Kidney glomerular epithelial cell (primary cell): ENCODE data around the gene STK16.
"Not testable (repeated sequence)": the region's sequence is repeated elsewhere in the genome, so short reads cannot be mapped to it uniquely, and the experiment has no call there.

Experiments
- DNase-seq: peaks from one replicate; lab custom pipeline; 2025; lab: John Stamatoyannopoulos, UW

Gene STK16

DNA sequence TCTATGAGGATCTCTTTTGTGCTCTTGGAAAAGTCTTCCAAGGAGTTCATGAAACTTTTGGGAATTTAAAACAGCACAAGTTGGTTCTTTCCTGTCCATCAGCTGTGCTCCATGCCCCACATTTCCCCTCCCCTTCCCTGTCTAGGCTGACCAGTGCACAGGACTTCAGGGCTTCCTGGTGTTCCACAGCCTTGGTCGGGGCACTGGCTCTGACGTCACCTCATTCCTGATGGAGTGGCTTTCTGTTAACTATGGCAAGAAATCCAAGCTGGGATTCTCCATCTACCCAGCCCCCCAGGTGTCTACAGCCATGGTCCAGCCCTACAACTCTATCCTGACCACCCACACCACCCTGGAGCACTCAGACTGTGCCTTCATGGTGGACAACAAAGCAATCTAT is 25.7 kb downstream of the STK16 start:
- no peak for DNase-seq

DNA sequence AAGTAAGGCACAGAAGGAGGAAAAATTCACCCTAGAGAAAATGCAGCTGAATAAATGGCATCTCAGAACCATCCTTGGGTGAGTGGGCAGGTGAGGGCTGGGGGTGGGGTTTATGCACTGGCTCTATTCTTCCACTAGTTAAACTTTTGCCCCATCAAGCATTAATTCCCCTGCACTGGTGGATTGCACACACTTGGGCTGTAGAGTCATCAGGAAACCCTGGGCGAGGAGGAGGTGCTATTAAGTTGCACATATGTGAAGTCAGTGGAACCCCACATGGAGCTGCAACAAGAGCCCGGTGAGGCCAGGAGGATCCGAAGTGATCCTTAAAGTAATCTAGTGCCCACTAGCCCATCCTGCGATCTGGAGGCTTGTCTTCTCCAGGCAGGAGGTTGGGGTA is 27.1 kb downstream of the STK16 start:
- DNase-seq, result no peak

DNA sequence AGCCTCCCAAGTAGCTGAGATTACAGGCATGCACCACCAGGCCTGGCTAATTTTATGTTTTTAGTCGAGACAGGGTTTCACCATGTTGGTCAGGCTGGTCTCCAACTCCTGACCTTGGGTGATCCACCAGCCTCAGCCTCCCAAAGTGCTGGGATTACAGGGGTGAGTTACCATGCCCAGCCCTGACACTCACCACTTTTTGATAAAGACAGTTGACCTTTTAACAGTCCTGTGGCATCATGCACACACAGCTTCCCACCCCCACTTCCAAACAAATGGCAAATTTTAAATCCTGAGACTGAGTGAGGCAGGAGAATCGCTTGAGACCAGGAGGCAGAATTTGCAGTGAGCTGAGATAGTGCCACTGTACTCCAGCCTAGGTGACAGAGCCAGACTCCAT is 27.7 kb downstream of the STK16 start:
- DNase-seq, result no peak

DNA sequence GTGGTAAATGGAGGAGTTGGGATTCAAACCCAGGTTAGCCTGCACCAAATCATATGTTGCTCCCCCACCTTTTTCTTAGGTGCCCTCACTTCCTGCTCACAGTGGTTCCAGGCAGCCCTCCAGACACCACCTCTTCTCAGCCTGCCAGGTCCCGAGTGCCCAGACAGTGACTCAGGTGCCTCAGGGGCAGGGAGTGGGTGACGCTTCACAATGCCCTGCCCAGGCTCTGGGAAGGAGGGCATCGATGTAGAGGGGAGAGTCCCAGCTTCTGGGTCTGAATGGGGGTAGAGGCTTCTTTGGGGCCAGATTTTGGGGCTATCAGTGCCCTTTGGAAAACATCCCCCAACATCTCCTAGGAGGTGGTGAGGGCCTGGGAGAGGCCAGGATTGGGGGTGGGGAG is 28.7 kb downstream of the STK16 start:
- DNase-seq, result peak; percentile 76

DNA sequence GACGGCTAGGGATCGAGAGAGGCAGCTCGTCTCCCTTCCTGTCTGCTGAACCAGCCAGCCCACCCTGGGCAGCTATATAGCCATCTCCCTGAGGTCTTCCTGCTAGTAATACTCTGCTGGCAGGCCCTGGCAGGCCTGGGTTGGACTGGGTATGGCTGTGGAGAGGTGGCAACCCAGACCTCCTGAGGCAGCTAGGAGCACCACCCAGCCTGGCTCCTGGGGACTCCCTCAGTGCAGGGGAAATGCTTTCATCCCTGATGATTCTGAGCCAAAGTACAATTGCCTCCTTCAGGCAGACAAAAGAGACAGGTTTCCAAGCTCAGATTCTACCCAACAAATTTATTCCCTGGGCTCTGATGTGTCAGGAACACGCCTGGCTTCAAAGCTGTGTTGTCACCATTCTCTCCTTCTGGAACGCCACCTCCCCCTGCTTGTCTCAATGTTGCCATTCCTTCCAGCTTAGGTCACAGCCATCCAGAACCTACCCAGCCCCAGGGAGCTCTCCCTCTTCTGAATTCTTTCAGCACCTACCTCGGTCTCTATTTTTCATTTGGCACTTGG is 29.2 kb downstream of the STK16 start:
- peak; percentile 92 for DNase-seq

DNA sequence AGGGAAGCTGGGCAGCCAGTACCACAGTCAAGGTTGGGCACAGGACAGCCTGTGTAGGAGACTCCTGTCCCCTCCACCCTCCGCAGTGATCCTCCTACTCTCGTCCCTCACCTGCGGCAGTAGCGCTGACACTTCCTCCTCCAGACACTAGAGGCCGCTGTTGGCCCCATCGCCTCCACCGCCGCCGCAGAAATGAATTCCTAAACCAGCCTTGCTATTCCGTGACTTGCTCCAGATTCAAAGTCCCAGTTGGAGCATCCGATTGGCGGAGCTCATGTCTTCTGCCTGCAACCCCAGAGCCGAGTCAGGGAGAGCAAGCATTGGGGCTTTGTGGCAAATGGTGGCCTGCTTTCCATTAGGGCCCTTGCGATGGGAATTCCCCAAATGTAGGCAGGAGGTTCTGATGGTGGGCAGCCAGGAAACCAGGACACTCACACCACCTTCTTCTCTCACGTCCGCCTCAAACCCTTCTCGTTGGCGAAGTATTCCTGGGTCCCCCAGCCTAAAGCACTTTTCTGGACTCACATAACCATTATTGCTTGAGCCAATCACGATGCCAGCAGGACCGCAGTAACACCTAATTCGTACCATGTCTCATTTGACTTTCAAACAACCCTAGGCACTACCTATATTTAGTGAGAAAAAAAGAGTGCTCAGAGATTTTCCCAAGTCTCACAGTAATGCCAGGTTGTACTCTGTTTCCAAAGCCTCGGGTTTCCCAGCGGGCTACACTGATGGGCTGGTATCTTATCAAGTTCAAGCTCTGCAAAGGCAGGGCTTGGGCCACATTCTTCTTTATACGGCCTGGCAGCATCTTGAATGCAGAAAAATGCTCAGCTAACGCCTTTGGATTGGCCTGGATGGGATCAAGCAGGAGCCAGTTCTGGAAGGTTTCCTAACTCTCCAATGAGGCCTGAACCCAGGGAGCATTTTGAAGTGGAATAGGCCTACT is 32.7 kb downstream of the STK16 start:
- DNase-seq, result peak; percentile 80

DNA sequence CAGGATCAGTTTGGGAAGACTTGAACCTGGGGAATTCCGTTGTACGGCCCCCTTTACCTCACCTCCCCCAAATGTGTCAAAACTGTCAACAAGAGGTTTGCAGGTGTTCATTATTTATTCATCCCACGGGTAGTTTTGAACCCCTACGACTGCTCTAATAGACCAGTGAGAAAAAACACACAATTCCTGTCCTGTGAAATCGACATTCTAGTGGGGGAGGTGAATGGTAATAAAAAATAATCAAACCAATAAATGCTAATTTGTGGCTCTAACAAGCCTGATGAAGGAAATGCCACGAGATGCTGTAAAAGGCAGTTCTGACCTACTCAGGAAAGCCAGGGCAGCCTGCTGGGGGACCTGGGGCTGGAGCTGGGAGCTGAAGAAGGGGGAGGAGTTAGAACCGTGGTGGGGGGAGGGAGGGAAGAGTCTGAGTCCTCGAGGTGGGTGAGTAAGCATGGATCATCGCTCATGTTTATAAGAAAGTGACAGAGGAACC is 33.4 kb downstream of the STK16 start:
- DNase-seq, result no peak

DNA sequence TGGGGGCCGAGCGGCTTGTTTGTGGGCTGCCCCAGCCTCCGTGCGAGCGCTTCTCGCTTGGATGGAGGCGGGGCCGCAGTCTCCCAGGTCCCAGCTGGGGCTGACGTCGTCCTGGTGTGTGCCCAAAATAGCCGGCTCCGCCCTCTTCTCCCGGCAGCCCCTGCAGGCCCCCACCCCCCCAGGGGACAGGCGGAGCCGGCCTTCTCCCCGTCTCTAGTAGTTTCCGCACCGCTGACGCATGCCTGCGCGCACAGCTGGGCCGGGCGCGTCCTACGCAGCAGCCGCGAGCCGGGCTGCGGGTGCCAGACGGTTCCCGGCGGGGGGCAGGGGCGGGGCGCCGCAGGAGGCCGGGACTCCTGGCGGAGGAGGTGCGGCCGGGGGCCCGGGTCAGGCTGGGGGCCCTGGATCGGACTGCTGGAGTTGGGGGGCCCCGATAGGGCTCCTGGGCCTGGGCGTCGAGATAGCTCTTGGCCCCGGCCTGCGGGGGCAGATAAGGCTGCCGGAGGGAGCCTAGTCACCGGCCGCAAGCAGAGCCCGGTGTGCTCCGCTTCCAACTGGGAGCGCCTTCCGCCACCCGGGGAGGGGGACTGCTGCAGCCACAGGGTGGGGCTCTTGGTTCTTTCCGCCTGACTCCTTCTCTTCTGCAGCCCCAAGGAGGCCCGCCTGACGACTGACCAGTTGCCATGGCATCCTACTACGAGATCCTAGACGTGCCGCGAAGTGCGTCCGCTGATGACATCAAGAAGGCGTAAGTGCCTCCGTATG is 34.1 kb downstream of the STK16 start, which contains the start of gene DNAJB2:
DNAJB2 (plus strand) TSS at position 216 of the 765 bp plus-strand sequence; CDS start at position 684, 468 bp downstream.
- peak; percentile 99 for DNase-seq

DNA sequence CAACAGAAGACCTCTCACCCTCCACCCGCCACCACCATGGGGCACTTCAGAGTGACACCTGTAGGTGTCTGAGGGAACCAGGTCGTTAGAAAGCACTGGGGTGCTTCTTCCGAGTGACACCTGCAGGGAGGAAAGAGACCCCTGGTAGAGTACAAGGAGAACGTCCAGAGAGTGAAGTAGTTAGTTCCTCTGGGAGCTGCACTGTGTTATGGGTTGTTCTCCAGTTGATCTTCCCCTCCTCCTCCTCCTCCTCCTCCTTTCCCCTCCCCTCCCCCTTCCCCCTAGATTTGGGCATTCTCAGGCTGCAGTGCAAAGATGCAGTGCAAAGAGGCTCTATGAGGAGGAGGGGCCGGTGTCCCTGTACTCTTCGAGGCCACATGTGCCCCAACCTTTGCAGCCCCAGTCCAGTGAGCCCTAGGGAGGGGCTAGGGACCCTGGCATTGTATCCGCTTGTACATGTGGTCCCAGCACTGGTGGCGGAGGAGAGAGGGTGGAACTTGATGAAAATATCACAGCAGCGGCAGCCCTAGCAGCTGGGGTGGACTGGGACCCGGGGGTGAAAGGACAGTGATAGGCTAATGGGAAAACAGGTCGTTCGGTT is 34.7 kb downstream of the STK16 start:
- no peak for DNase-seq

DNA sequence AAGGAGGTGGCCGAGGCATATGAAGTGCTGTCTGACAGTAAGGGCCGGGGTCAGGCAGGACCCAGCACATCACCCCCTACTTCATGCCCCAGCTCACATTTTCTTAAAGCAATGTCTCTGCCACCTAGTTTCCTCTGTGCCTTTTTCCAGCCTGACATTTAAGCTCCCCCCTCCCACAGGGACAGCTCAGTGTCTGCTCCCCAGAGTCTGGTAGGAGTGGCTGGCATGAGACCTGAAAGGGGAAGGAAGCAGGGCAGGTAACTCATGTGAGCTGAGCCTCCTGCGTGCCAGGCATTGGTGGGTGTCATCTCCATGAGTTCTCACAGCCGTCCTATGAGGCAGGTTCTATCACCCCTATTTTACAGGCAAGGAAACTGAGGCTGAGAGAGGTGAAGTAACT is 35.4 kb downstream of the STK16 start:
- DNase-seq, result no peak

DNA sequence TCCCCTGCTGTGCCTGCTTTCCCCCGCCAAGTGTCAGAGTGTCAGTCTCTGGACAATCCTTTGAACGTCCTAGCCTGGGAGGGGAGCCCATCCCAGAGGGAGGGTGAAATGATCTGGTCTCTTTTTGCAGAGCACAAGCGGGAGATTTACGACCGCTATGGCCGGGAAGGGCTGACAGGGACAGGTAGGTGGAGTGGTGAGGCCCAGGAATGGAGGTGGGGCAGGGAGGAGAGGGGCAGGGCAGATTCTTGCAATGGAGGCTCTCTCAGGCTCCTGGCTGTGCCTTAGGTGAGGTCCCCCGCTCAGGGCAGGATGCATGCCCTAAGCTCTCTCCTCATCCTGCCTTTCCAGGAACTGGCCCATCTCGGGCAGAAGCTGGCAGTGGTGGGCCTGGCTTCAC is 36.3 kb downstream of the STK16 start:
- no peak for DNase-seq

DNA sequence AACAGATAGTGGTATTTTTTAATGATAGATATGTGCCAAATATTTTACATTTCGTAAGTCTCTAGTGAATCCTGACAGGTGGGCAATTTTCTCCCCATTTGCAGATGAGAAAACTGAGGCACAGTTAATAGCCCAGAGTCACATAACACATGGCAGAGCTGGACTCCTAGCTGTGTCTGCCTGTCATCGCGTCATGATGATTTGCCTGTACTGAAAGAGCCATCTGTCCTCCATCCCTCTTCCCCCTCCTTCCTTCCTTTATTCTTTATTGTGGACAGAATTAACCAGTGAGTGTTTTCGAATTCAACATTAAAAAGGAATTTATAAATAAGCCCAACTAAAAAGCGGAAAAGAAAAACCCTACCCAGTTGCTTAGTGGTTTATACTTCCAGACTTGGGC is 37.1 kb downstream of the STK16 start:
- DNase-seq, result no peak

DNA sequence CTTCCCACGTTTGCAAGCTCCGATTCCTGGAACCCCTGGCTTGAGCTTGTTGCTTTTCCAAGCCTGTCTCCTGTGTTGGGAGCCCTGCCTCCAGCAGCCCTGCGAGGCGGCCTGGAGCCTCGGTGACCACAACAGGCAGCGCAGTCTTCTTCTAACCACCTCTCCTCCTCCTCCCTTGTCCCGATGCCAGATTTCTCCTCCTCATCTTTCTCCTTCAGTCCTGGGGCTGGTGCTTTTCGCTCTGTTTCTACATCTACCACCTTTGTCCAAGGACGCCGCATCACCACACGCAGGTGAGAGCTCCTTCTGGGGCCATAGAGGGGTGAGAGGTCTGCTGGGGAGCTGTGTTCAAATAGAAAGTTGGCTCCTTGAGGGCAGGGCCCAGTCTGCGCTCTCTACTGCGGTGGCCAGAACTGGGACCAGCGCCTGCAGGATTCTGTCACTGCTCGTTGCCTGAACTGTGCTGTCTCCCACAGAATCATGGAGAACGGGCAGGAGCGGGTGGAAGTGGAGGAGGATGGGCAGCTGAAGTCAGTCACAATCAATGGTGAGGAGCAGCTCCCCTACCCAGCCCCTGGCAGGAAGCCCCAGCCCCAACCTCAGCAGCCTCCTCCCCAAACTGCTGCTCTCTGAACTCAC is 37.8 kb downstream of the STK16 start:
- no peak for DNase-seq

DNA sequence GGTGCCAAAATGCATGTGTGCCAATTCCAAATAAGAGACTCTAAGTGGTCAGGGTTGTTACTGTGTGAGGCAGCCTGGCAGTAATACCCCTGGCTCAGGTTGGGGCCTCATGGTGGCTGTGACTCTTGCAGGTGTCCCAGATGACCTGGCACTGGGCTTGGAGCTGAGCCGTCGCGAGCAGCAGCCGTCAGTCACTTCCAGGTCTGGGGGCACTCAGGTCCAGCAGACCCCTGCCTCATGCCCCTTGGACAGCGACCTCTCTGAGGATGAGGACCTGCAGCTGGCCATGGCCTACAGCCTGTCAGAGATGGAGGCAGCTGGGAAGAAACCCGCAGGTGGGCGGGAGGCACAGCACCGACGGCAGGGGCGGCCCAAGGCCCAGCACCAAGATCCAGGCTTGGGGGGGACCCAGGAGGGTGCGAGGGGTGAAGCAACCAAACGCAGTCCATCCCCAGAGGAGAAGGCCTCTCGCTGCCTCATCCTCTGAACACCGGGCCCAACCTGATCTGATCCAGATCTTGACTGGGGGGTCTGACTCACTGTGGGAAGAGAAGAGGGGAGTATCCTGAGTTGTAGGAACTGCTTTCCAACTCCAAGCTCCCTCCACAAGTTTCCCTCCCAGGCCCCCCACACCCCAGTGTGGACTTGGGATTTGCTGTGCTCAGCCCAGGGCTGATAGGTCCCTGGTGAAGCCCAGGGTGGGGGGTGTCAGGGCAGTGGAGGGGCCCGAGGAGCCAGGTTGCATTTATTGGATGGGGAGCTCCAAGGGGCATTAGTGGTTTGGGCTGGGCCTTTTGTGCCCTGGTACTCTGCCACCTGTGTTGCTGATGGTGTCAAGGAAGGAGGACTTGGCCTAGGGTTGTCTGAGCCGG is 39.5 kb downstream of the STK16 start:
- DNase-seq, result no peak

DNA sequence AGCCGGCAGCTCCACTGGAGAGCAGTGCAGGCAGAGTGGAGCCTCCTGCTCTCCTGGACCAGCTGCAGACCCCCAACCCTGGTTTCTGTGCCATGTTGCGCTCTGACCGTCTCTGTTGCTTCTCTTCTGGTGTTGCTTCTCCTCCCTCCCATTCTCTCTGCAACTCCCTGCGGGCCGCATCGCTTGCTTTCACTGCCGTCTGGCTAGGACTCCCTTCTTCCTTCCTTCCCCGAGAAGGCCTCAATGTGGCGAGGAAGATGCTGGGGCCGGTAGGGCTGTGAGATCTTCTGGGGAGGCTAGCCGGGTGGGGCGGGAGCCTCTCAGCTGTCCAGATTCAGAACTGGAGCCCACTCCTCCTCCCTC is 40.1 kb downstream of the STK16 start:
- no peak for DNase-seq

DNA sequence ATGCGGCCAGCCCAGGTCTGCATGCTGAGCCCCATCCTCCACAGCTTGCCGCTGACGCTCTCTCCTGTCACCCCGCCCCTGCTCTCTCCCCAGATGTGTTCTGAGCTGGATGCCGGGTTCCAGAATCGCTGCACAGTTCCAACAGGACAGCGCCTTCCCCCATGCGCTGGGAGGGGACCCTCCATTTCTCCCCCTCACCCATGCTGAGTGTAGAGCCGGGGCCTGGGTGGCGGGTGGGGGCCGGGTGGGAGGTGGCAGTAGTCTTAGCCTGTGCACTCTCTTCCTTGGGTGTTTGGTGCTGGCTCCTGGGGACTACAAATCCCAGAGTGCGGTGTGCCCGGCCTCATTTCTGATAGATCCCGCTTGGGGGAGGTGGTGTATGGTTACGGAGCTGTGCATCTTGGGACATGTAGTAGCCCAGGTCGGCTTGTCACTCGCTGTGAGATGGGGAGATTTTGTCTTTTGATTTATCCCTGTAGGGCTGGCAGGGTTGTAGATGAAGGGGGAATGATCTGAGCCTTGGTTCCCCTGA is 40.7 kb downstream of the STK16 start:
- peak; percentile 3 for DNase-seq

DNA sequence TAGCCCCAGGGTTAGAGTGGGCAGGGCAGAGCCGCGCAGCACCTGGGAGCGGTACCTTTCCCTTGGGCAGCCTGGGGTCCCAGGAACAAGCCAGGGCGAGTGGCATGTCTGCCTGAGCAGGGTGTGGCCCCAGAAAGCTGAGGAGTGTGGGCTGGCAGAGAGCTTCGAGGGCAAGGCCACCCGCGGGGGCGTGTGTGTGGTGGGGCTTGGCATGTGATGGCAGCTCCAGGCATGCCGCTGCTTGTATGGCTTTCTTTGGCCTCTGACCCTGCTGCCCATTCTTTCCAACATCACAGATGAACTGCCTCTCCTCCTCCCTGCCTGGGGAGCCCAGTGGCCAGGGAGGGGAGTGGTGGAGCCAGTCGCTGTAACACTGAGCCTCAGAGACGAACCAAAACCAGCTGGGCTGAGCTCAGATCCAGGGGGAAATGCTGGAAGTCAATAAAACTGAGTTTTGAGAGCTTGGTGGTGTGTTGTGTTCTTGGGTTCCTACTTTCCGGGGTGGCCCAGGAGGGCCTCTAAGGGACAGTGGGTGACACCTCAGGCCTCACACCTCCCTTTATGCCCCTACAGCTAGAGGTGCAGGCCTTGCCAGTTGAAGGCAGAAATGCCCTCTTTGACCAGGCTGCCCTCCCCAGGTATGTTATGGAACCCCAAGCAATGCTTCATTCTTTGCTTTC is 41.3 kb downstream of the STK16 start:
- DNase-seq, result no peak

DNA sequence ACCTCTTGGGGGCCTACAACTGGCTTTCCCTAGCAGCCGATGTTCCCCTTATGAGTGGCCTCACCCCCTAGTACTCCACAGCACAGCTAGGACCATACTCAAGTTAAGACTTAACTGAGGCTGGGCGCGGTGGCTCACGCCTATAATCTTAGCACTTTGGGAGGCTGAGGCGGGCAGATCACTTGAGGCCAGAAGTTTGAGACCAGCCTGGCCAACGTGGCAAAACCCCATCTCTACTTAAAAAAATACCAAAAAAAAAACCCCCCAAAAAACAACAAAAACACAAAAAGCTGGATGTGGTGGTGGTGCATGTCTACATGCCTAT is 41.8 kb downstream of the STK16 start:
- DNase-seq, result not testable (repeated sequence)

DNA sequence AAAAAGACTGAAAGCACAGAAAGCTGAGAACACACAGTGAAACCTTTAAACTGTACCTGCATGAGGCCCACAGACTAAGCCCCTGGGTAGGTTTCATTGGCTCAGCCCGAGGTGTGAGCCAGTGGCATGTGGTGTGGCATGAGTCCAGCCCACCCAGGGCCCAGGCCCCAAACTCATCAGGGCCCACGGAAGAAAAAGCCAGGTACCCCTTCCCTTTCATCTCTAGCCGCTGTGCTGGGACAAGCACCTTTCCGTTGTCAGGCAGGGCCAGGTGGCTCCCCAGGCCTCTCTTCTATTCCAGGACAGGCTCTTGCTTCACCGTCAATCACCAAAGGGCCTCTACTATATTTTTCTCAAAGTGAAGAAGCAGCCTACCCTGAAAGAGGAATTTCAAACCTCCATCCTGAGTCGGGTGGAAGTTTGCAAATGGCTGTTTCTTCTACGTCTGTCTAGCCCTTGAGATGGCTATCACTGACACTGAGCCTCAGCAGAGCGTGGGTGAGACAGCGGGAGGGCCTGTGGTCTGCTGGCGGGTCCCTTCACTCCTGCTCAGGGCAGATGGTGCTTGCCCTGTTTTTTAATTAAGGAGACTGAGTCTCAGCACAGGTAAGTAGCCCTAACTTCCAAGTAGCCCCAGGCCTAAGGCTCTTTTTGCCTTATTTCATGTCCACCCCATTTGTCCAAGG is 42.4 kb downstream of the STK16 start:
- no peak for DNase-seq

DNA sequence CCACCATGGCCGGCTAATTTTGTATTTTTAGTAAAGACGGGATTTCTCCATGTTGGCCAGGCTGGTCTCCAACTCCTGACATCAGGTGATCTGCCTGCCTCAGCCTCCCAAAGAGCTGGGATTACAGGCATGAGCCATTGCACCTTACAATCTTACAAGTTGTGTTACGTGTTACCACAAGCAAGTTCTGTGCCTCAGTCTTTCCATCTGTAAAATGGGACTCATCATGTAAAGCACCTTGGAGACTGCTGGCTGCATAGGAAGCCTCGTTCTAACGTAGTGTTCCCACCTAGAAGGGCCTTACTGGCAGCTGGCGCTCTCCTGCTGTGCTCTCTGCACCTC is 43.9 kb downstream of the STK16 start:
- no peak for DNase-seq
